Transverse colon (tissue), 3 donors: ENCODE results near the gene SEMA3F.

ENCODE experiments used
- CTCF ChIP-seq, 5 experiments: fragments of 200-600 bp in 3 of 5; fragments of 450-650 bp in 2 of 5; sonication (generic) in 3 of 5; IDR thresholded peaks; 1 replicate in 2 of 5; 2 replicates in 3 of 5; pipeline ENCODE4 v1.5.1; 2016 to 2017; ENCODE audit warnings: antibody characterized with exemption in 5 of 5, inconsistent platforms in 3 of 5, mild to moderate bottlenecking in 2 of 5, moderate library complexity in 1 of 5
- POLR2A ChIP-seq: fragments of 450-650 bp; IDR thresholded peaks from one replicate; pipeline ENCODE4 v1.6.1; 2016; ENCODE audit warnings: antibody characterized with exemption, mild to moderate bottlenecking, moderate library complexity

- TF ChIP-seq CTCF (IDR thresholded peaks at IDR 0.05) = no peak
- no peak for TF ChIP-seq POLR2A
These were observed 66.5 kb downstream of the SEMA3F start for GRCh38 chr3:50221411-50222168.
